Activated naive CD8-positive, alpha-beta T cell (primary cell): ENCODE measurements around the gene VIL1.

Experiments
- H3K27ac Mint-ChIP-seq: one replicate; pipeline ENCODE4 v1.8.0; 2021; ENCODE audit warnings: mixed read lengths
- H3K27me3 Mint-ChIP-seq: one replicate; pipeline ENCODE4 v1.8.0; 2021; ENCODE audit warnings: mixed read lengths
- H3K36me3 Mint-ChIP-seq: one replicate; pipeline ENCODE4 v1.8.0; 2021; ENCODE audit warnings: mixed read lengths
- H3K4me1 Mint-ChIP-seq: one replicate; pipeline ENCODE4 v1.8.0; 2021; ENCODE audit warnings: low read depth, mixed read lengths
- H3K4me3 Mint-ChIP-seq: one replicate; pipeline ENCODE4 v1.8.0; 2021; ENCODE audit warnings: mild to moderate bottlenecking, mixed read lengths
- H3K9me3 Mint-ChIP-seq: one replicate; pipeline ENCODE4 v1.8.0; 2021; ENCODE audit warnings: low read depth, mixed read lengths

VIL1 gene

GRCh38 chr2:218407717-218408116 lies 11.2 kb upstream of the VIL1 start:
- Mint-ChIP-seq H3K4me3 (no peak overlapping the region), H3K27me3 (no peaks in the 10 kb centered on the region), H3K36me3 (no peaks in the 10 kb centered on the region), H3K27ac (no peak overlapping the region), H3K4me1 (peaks cover 34% of the 10 kb centered on the region), H3K9me3 (no peaks in the 10 kb centered on the region)

GRCh38 chr2:218418321-218418716 lies 604 bp upstream of the VIL1 start:
- H3K27me3 Mint-ChIP-seq, result no peaks in the 10 kb centered on the region
- H3K9me3 Mint-ChIP-seq, result no peaks in the 10 kb centered on the region
- no peak overlapping the region for H3K4me3 Mint-ChIP-seq
- no peaks in the 10 kb centered on the region for H3K4me1 Mint-ChIP-seq
- H3K27ac Mint-ChIP-seq, result no peak overlapping the region
- no peaks in the 10 kb centered on the region for H3K36me3 Mint-ChIP-seq

- no peak overlapping the region for H3K4me3 Mint-ChIP-seq
- H3K36me3 Mint-ChIP-seq, result no peaks in the 10 kb centered on the region
- no peaks in the 10 kb centered on the region for H3K4me1 Mint-ChIP-seq
- H3K9me3 Mint-ChIP-seq, result no peaks in the 10 kb centered on the region
- no peaks in the 10 kb centered on the region for H3K27me3 Mint-ChIP-seq
- no peak overlapping the region for H3K27ac Mint-ChIP-seq
Observed at GRCh38 chr2:218419630-218420216, 800 bp downstream of the VIL1 start.

GRCh38 chr2:218421027-218421426 lies 2.1 kb downstream of the VIL1 start:
- no peaks in the 10 kb centered on the region for H3K9me3 Mint-ChIP-seq
- H3K4me1 Mint-ChIP-seq, result no peaks in the 10 kb centered on the region
- H3K4me3 Mint-ChIP-seq, result no peak overlapping the region
- H3K27ac Mint-ChIP-seq, result no peak overlapping the region
- no peaks in the 10 kb centered on the region for H3K36me3 Mint-ChIP-seq
- H3K27me3 Mint-ChIP-seq, result no peaks in the 10 kb centered on the region

GRCh38 chr2:218422403-218423086 lies 3.6 kb downstream of the VIL1 start:
- Mint-ChIP-seq H3K4me1 (no peaks in the 10 kb centered on the region), H3K27ac (no peak overlapping the region), H3K36me3 (no peaks in the 10 kb centered on the region), H3K4me3 (no peak overlapping the region), H3K27me3 (no peaks in the 10 kb centered on the region), H3K9me3 (no peaks in the 10 kb centered on the region)

GRCh38 chr2:218423584-218423983 lies 4.7 kb downstream of the VIL1 start:
- Mint-ChIP-seq H3K36me3 (no peaks in the 10 kb centered on the region), H3K4me1 (no peaks in the 10 kb centered on the region), H3K4me3 (no peak overlapping the region), H3K9me3 (no peaks in the 10 kb centered on the region), H3K27me3 (no peaks in the 10 kb centered on the region), H3K27ac (no peak overlapping the region)

GRCh38 chr2:218425531-218425930 lies 6.6 kb downstream of the VIL1 start:
- Mint-ChIP-seq H3K27me3 (no peaks in the 10 kb centered on the region), H3K9me3 (no peaks in the 10 kb centered on the region), H3K4me3 (no peak overlapping the region), H3K27ac (no peak overlapping the region), H3K36me3 (no peaks in the 10 kb centered on the region), H3K4me1 (no peaks in the 10 kb centered on the region)

- no peaks in the 10 kb centered on the region for H3K36me3 Mint-ChIP-seq
- H3K9me3 Mint-ChIP-seq, result no peaks in the 10 kb centered on the region
- no peaks in the 10 kb centered on the region for H3K4me1 Mint-ChIP-seq
Observed at GRCh38 chr2:218427741-218428140, 8.8 kb downstream of the VIL1 start.

GRCh38 chr2:218428846-218429558 lies 10.1 kb downstream of the VIL1 start:
- H3K27me3 Mint-ChIP-seq, result no peaks in the 10 kb centered on the region
- no peaks in the 10 kb centered on the region for H3K36me3 Mint-ChIP-seq
- no peak overlapping the region for H3K4me3 Mint-ChIP-seq
- H3K27ac Mint-ChIP-seq, result no peak overlapping the region
- H3K9me3 Mint-ChIP-seq, result no peaks in the 10 kb centered on the region
- H3K4me1 Mint-ChIP-seq, result no peaks in the 10 kb centered on the region

More at GRCh38 chr2:218427741-218428140, 8.8 kb downstream of the VIL1 start:
- Mint-ChIP-seq H3K4me3 (no peak overlapping the region), H3K27me3 (no peaks in the 10 kb centered on the region), H3K27ac (no peak overlapping the region)

GRCh38 chr2:218429911-218430692 lies 11.2 kb downstream of the VIL1 start:
- no peaks in the 10 kb centered on the region for H3K36me3 Mint-ChIP-seq
- H3K27me3 Mint-ChIP-seq, result no peaks in the 10 kb centered on the region
- no peaks in the 10 kb centered on the region for H3K4me1 Mint-ChIP-seq
- H3K4me3 Mint-ChIP-seq, result no peak overlapping the region
- H3K9me3 Mint-ChIP-seq, result no peaks in the 10 kb centered on the region
- no peak overlapping the region for H3K27ac Mint-ChIP-seq

- H3K27ac Mint-ChIP-seq, result no peak overlapping the region
- H3K27me3 Mint-ChIP-seq, result no peaks in the 10 kb centered on the region
- no peaks in the 10 kb centered on the region for H3K36me3 Mint-ChIP-seq
Observed at GRCh38 chr2:218430721-218431120, 11.8 kb downstream of the VIL1 start.

GRCh38 chr2:218431878-218432277 lies 13.0 kb downstream of the VIL1 start:
- Mint-ChIP-seq H3K27me3 (no peaks in the 10 kb centered on the region), H3K36me3 (no peaks in the 10 kb centered on the region), H3K27ac (no peak overlapping the region), H3K4me1 (no peaks in the 10 kb centered on the region), H3K4me3 (no peak overlapping the region), H3K9me3 (no peaks in the 10 kb centered on the region)

More at GRCh38 chr2:218430721-218431120, 11.8 kb downstream of the VIL1 start:
- no peaks in the 10 kb centered on the region for H3K4me1 Mint-ChIP-seq
- H3K9me3 Mint-ChIP-seq, result no peaks in the 10 kb centered on the region
- no peak overlapping the region for H3K4me3 Mint-ChIP-seq

- H3K27me3 Mint-ChIP-seq, result no peaks in the 10 kb centered on the region
- no peaks in the 10 kb centered on the region for H3K4me1 Mint-ChIP-seq
- no peak overlapping the region for H3K4me3 Mint-ChIP-seq
- H3K36me3 Mint-ChIP-seq, result no peaks in the 10 kb centered on the region
- H3K27ac Mint-ChIP-seq, result no peak overlapping the region
- H3K9me3 Mint-ChIP-seq, result no peaks in the 10 kb centered on the region
Observed at GRCh38 chr2:218432676-218433365, 13.9 kb downstream of the VIL1 start.

- Mint-ChIP-seq H3K9me3 (no peaks in the 10 kb centered on the region), H3K27me3 (no peaks in the 10 kb centered on the region), H3K36me3 (no peaks in the 10 kb centered on the region), H3K4me1 (no peaks in the 10 kb centered on the region), H3K27ac (no peak overlapping the region), H3K4me3 (no peak overlapping the region)
Observed at GRCh38 chr2:218434456-218434855, 15.5 kb downstream of the VIL1 start.
